WTC11 (cell line): ENCODE results near the gene MIER3.
"Not testable (repeated sequence)": the region's sequence is repeated elsewhere in the genome, so short reads cannot be mapped to it uniquely, and the experiment has no call there.

ENCODE experiments used
- ESRRA ChIP-seq: sonication (generic); formaldehyde crosslinking; IDR thresholded peaks from 2 replicates; pipeline ENCODE4 v1.8.1; 2022; ENCODE audit warnings: mild to moderate bottlenecking, missing genetic modification reagents, borderline replicate concordance
- KAT7 ChIP-seq: sonication (generic); formaldehyde crosslinking; IDR thresholded peaks from 2 replicates; pipeline ENCODE4 v1.8.1; 2023; ENCODE audit warnings: missing genetic modification reagents, mild to moderate bottlenecking, borderline replicate concordance
- NFE2L1 ChIP-seq: sonication (generic); formaldehyde crosslinking; IDR thresholded peaks from 2 replicates; pipeline ENCODE4 v1.8.1; 2023; ENCODE audit warnings: missing genetic modification reagents
- NR1H2 ChIP-seq: sonication (generic); formaldehyde crosslinking; IDR thresholded peaks from 2 replicates; pipeline ENCODE4 v1.9.0; 2021; ENCODE audit warnings: mild to moderate bottlenecking, moderate library complexity, missing genetic modification reagents
- SMAD3 ChIP-seq: sonication (generic); formaldehyde crosslinking; IDR thresholded peaks from 2 replicates; pipeline ENCODE4 v1.8.0; 2022; ENCODE audit warnings: missing genetic modification reagents, mild to moderate bottlenecking, borderline replicate concordance
- SP1 ChIP-seq: sonication (generic); formaldehyde crosslinking; conservative IDR thresholded peaks from 2 replicates; pipeline ENCODE4 v1.8.1; 2022; ENCODE audit warnings: missing genetic modification reagents
- TCF7 ChIP-seq: sonication (generic); formaldehyde crosslinking; IDR thresholded peaks from 2 replicates; pipeline ENCODE4 v1.8.0; 2022; ENCODE audit warnings: mild to moderate bottlenecking, low read depth, missing genetic modification reagents, moderate library complexity
- ZNF219 ChIP-seq: sonication (generic); formaldehyde crosslinking; IDR thresholded peaks from 2 replicates; pipeline ENCODE4 v1.8.0; 2023; ENCODE audit warnings: missing genetic modification reagents, mild to moderate bottlenecking, borderline replicate concordance
- ZNF512 ChIP-seq: sonication (generic); formaldehyde crosslinking; IDR thresholded peaks from 2 replicates; pipeline ENCODE4 v1.8.1; 2022; ENCODE audit warnings: missing genetic modification reagents, borderline replicate concordance
- ZSCAN18 ChIP-seq: fragments of 250-450 bp; sonication (Bioruptor Pico); IDR thresholded peaks from 2 replicates; pipeline ENCODE4 v2.1.2; 2022; ENCODE audit warnings: mild to moderate bottlenecking, moderate library complexity
- TF ChIP-seq, protein P1 (sequence below): sonication (generic); formaldehyde crosslinking; IDR thresholded peaks from 2 replicates; pipeline ENCODE4 v1.8.1; 2023; ENCODE audit warnings: mild to moderate bottlenecking, missing genetic modification reagents, moderate library complexity
- TF ChIP-seq, protein P2 (sequence below): fragments of 200-600 bp; IDR thresholded peaks from 2 replicates; pipeline ENCODE4 v1.8.0; 2022; ENCODE audit warnings: antibody characterized with exemption

DNA sequence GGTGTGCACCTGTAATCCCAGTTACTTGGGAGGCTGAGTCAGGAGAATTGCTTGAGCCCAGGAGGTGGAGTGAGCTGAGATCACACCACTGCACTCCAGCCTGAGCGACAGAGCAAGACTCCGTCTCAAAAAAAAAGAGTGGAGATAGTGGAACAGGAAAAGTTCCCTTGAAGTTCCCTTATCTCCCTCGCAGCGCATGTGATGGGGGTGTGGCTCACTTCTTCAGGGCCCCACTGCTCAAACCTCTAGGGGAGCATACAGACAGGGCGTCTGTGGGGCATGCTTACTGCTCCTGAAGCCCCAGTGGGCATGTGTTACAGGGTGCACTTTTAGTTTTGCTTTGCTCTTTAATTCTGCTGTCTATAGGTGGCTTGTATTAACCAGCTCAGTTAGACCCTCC lies 27.6 kb upstream of the MIER3 start:
- TF ChIP-seq SP1; NFE2L1 (CRISPR knock-in tag); ZNF512 (CRISPR knock-in tag); ESRRA (CRISPR knock-in tag); NR1H2 (CRISPR knock-in tag); ZSCAN18; SMAD3; TCF7 (CRISPR knock-in tag); ZNF219 (CRISPR knock-in tag); KAT7: not testable (repeated sequence)
- TF ChIP-seq, protein P1, sequence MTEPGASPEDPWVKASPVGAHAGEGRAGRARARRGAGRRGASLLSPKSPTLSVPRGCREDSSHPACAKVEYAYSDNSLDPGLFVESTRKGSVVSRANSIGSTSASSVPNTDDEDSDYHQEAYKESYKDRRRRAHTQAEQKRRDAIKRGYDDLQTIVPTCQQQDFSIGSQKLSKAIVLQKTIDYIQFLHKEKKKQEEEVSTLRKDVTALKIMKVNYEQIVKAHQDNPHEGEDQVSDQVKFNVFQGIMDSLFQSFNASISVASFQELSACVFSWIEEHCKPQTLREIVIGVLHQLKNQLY: not testable (repeated sequence)
- TF ChIP-seq, protein P2, sequence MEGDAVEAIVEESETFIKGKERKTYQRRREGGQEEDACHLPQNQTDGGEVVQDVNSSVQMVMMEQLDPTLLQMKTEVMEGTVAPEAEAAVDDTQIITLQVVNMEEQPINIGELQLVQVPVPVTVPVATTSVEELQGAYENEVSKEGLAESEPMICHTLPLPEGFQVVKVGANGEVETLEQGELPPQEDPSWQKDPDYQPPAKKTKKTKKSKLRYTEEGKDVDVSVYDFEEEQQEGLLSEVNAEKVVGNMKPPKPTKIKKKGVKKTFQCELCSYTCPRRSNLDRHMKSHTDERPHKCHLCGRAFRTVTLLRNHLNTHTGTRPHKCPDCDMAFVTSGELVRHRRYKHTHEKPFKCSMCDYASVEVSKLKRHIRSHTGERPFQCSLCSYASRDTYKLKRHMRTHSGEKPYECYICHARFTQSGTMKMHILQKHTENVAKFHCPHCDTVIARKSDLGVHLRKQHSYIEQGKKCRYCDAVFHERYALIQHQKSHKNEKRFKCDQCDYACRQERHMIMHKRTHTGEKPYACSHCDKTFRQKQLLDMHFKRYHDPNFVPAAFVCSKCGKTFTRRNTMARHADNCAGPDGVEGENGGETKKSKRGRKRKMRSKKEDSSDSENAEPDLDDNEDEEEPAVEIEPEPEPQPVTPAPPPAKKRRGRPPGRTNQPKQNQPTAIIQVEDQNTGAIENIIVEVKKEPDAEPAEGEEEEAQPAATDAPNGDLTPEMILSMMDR: not testable (repeated sequence)
